GM12878 (cell line): ENCODE results near the gene C4orf51. TPM values are rescaled to one million over a fixed set of nuclear protein-coding genes. Genes with fewer than 3 reads are reported as not detected.

Experiments
- ATAC-seq: fragments of 200-7000 bp; cut with Tn5 transposase; 3 replicates; pipeline ENCODE4 v1.9.1; 2020; ENCODE audit warnings: mild to moderate bottlenecking, moderate library complexity
- BruUV-seq: library from RNA; stranded (reverse); fragments of 400-500 nt; replicated peaks from 2 replicates; lab custom pipeline; 2021; lab: Mats Ljungman, UMichigan
- CTCF ChIA-PET: fragments of 300-600 bp; sonication (Branson Sonifier 250); formaldehyde crosslinking; extraction: SDS; loops from one replicate; lab custom pipeline; 2021; ENCODE audit warnings: inconsistent platforms; lab: Yijun Ruan, JAX
- POLR2A ChIA-PET: fragments of 350-600 bp; formaldehyde crosslinking; extraction: SDS; loops from one replicate; lab custom pipeline; 2021; ENCODE audit warnings: inconsistent platforms; lab: Charles Lee
- RAD21 ChIA-PET: fragments of 300-600 bp; sonication (Branson Sonifier 250); formaldehyde crosslinking; loops from one replicate; lab custom pipeline; 2023; ENCODE audit warnings: antibody characterized with exemption; ENCODE audit not compliant: unreplicated experiment; lab: Charles Lee
- SMC1A ChIA-PET: fragments of 300-600 bp; sonication (Branson Sonifier 250); formaldehyde crosslinking; loops from one replicate; lab custom pipeline; 2023; ENCODE audit not compliant: unreplicated experiment, uncharacterized antibody; lab: Charles Lee
- DNase-seq: peaks from one replicate; pipeline ENCODE4 v3.0.0-alpha.2; 2011; ENCODE audit warnings: low read depth, low spot score
- FAIRE-seq: peaks from 3 replicates; lab custom pipeline; 2011; peaks lifted over from hg19 to GRCh38; lab: Jason Lieb, UNC
- H2AFZ ChIP-seq: 2 replicates; pipeline ENCODE4 v1.6.0; 2011; ENCODE audit warnings: low read depth, low read length, control low read depth; ENCODE audit not compliant: control insufficient read depth
- H3K27ac ChIP-seq: 2 replicates; pipeline ENCODE4 v1.5.1; 2011; ENCODE audit warnings: control low read depth; ENCODE audit not compliant: control insufficient read depth, insufficient read depth
- H3K27me3 ChIP-seq, 2 experiments: replicated peaks in 1 of 2; 2 replicates each; pipeline versions ENCODE4 v1.6.0 to v1.6.1; 2011; ENCODE audit warnings: low read length in 1 of 2; ENCODE audit not compliant: control insufficient read depth in 2 of 2, insufficient read depth in 2 of 2
- H3K36me3 ChIP-seq, 2 experiments: 2 replicates each; pipeline ENCODE4 v1.5.1; 2011; ENCODE audit warnings: low read length in 1 of 2; ENCODE audit not compliant: control insufficient read depth in 2 of 2, insufficient read depth in 2 of 2
- H3K4me1 ChIP-seq: 2 replicates; pipeline ENCODE4 v1.6.1; 2011; ENCODE audit warnings: mild to moderate bottlenecking, low read length, moderate library complexity, mixed read lengths; ENCODE audit not compliant: control insufficient read depth, insufficient read depth
- H3K4me2 ChIP-seq: 2 replicates; pipeline ENCODE4 v1.6.0; 2011; ENCODE audit warnings: control low read depth; ENCODE audit not compliant: control insufficient read depth, insufficient read depth
- H3K4me3 ChIP-seq: fragments of 200-600 bp; sonication (generic); 2 replicates; pipeline ENCODE4 v1.5.1; 2016
- H3K79me2 ChIP-seq: 2 replicates; pipeline ENCODE4 v1.6.0; 2011; ENCODE audit warnings: low read length; ENCODE audit not compliant: control insufficient read depth, insufficient read depth
- H3K9ac ChIP-seq: 2 replicates; pipeline ENCODE4 v1.8.0; 2011; ENCODE audit warnings: low read length, control low read depth, mixed read lengths; ENCODE audit not compliant: control insufficient read depth, insufficient read depth
- H3K9me3 ChIP-seq: replicated peaks from 3 replicates; pipeline ENCODE4 v1.5.1; 2011; ENCODE audit warnings: mild to moderate bottlenecking, low read length; ENCODE audit not compliant: control insufficient read depth, insufficient read depth
- H4K20me1 ChIP-seq: 2 replicates; pipeline ENCODE4 v1.6.0; 2011; ENCODE audit not compliant: control insufficient read depth, insufficient read depth
- BACH1 ChIP-seq: fragments of 450-650 bp; IDR thresholded peaks from 2 replicates; pipeline ENCODE4 v1.6.1; 2017; ENCODE audit warnings: mild to moderate bottlenecking, borderline replicate concordance
- BHLHE40 ChIP-seq, 2 experiments: fragments of 450-650 bp in 1 of 2; IDR thresholded peaks; 2 replicates each; pipeline ENCODE4 v1.6.1; 2011 to 2017; ENCODE audit warnings: low read depth in 2 of 2, borderline replicate concordance in 1 of 2, improper control_type of control experiment in 1 of 2, low read length in 1 of 2, mild to moderate bottlenecking in 1 of 2
- CHD2 ChIP-seq: IDR thresholded peaks from 2 replicates; pipeline ENCODE4 v1.6.1; 2011; ENCODE audit warnings: low read depth, low read length, improper control_type of control experiment, borderline replicate concordance
- DPF2 ChIP-seq: fragments of 450-650 bp; IDR thresholded peaks from 2 replicates; pipeline ENCODE4 v1.6.1; 2017; ENCODE audit warnings: mild to moderate bottlenecking
- ESRRA ChIP-seq: IDR thresholded peaks from 2 replicates; pipeline ENCODE4 v1.6.1; 2012; ENCODE audit warnings: mild to moderate bottlenecking, low read length, improper control_type of control experiment
- EZH2 ChIP-seq: IDR thresholded peaks from 2 replicates; pipeline ENCODE4 v1.6.1; 2012; ENCODE audit warnings: low read depth, mild to moderate bottlenecking, control low read depth, inconsistent platforms, low read length, borderline replicate concordance; ENCODE audit not compliant: control insufficient read depth
- FOS ChIP-seq: IDR thresholded peaks from 3 replicates; pipeline ENCODE4 v1.6.1; 2011; ENCODE audit warnings: borderline replicate concordance; ENCODE audit not compliant: insufficient read length; ENCODE audit errors: extremely low read depth
- HDAC2 ChIP-seq: fragments of 200-600 bp; sonication (generic); IDR thresholded peaks from 2 replicates; pipeline ENCODE4 v1.6.1; 2017
- MTA2 ChIP-seq: fragments of 450-650 bp; IDR thresholded peaks from 2 replicates; pipeline ENCODE4 v1.6.1; 2016; ENCODE audit warnings: low read depth, mild to moderate bottlenecking, moderate library complexity
- POLR2AphosphoS5 ChIP-seq: IDR thresholded peaks from 2 replicates; pipeline ENCODE4 v1.6.1; 2011; ENCODE audit warnings: mild to moderate bottlenecking, low read length, inconsistent platforms
- RB1 ChIP-seq: fragments of 450-650 bp; formaldehyde crosslinking; IDR thresholded peaks from 2 replicates; pipeline ENCODE4 v1.6.1; 2017; ENCODE audit warnings: mild to moderate bottlenecking, borderline replicate concordance
- RCOR1 ChIP-seq: conservative IDR thresholded peaks from 2 replicates; pipeline ENCODE4 v1.6.1; 2012; ENCODE audit warnings: low read depth, low read length, improper control_type of control experiment
- RFX5 ChIP-seq: IDR thresholded peaks from 2 replicates; pipeline ENCODE4 v1.6.1; 2011; ENCODE audit warnings: low read depth, low read length, improper control_type of control experiment
- SP1 ChIP-seq: IDR thresholded peaks from one replicate; pipeline ENCODE4 v1.6.1; 2011; ENCODE audit warnings: low read depth, low read length
- SREBF2 ChIP-seq: IDR thresholded peaks from 2 replicates; pipeline ENCODE4 v1.6.1; 2012; ENCODE audit warnings: mild to moderate bottlenecking, low read length
- SRF ChIP-seq, 2 experiments: IDR thresholded peaks; 2 replicates each; pipeline ENCODE4 v1.6.1; 2011; ENCODE audit warnings: low read depth in 2 of 2, low read length in 2 of 2, mild to moderate bottlenecking in 1 of 2, moderate library complexity in 1 of 2
- STAT3 ChIP-seq: IDR thresholded peaks from 2 replicates; pipeline ENCODE4 v1.6.1; 2011; ENCODE audit warnings: low read depth, low read length, improper control_type of control experiment
- TAF1 ChIP-seq: IDR thresholded peaks from 2 replicates; pipeline ENCODE4 v1.6.1; 2011; ENCODE audit warnings: mild to moderate bottlenecking, low read depth, low read length, borderline replicate concordance
- TBL1XR1 ChIP-seq: IDR thresholded peaks from 2 replicates; pipeline ENCODE4 v1.6.1; 2012; ENCODE audit warnings: low read depth, low read length, improper control_type of control experiment
- YY1 ChIP-seq: IDR thresholded peaks from 2 replicates; pipeline ENCODE4 v1.6.1; 2011; ENCODE audit warnings: low read depth, mild to moderate bottlenecking, low read length
- ZNF24 ChIP-seq: fragments of 450-650 bp; IDR thresholded peaks from 2 replicates; pipeline ENCODE4 v1.6.1; 2017; ENCODE audit warnings: antibody characterized with exemption, mild to moderate bottlenecking
- WGBS: methylation state at CpG from one replicate; pipeline ENCODE4 v1.1.6; 2016; ENCODE audit warnings: low lambda C conversion rate; ENCODE audit not compliant: insufficient replicate concordance, insufficient coverage; ENCODE audit errors: missing lambda C conversion rate; 5-methylcytosine and 5-hydroxymethylcytosine counted together
- in situ Hi-C: fragments of 300-500 bp; cut with MboI; formaldehyde crosslinking; loops from 9 replicates; pipeline ENCODE4 v1.14.3; 2018; ENCODE audit warnings: mixed read lengths
- intact Hi-C: fragments of 100-400 bp; cut with micrococcal nuclease; formaldehyde crosslinking; loops from one replicate; pipeline ENCODE4 v1.14.2; 2022; ENCODE audit not compliant: unreplicated experiment
- polyA plus RNA-seq, 11 experiments: library from polyadenylated mRNA; depleted of rRNA in 4 of 11; unstranded in 6 of 11; stranded (reverse) in 5 of 11; fragments of >200 nt; fragmentation: Nextera tagmentation in 4 of 11; fragmentation: Illumina TruSeq in 1 of 11; extraction: Ambion mirVana in 4 of 11; extraction: Trizol in 1 of 11; gene quantifications; 1 replicate in 1 of 11; 2 replicates in 10 of 11; pipeline versions ENCODE4 v1.2.1 to v1.2.3, GENCODE V29; 2011 to 2016; ENCODE audit warnings: inconsistent platforms in 2 of 11, missing spikeins in 2 of 11, low read depth in 1 of 11
- total RNA-seq, 4 experiments: library from RNA; depleted of rRNA in 3 of 4; stranded (reverse); fragments of >200 nt in 3 of 4; fragmentation: Illumina TruSeq in 1 of 4; extraction: Trizol in 1 of 4; gene quantifications; 2 replicates each; pipeline versions ENCODE4 v1.2.1 to v1.2.3, GENCODE V29; 2013 to 2021

Gene C4orf51
- total and polyA plus RNA-seq, 10 of the 15 experiments (the other 5 are each of a cell fraction or from before 2014, with no cell fraction given), result not detected

DNA sequence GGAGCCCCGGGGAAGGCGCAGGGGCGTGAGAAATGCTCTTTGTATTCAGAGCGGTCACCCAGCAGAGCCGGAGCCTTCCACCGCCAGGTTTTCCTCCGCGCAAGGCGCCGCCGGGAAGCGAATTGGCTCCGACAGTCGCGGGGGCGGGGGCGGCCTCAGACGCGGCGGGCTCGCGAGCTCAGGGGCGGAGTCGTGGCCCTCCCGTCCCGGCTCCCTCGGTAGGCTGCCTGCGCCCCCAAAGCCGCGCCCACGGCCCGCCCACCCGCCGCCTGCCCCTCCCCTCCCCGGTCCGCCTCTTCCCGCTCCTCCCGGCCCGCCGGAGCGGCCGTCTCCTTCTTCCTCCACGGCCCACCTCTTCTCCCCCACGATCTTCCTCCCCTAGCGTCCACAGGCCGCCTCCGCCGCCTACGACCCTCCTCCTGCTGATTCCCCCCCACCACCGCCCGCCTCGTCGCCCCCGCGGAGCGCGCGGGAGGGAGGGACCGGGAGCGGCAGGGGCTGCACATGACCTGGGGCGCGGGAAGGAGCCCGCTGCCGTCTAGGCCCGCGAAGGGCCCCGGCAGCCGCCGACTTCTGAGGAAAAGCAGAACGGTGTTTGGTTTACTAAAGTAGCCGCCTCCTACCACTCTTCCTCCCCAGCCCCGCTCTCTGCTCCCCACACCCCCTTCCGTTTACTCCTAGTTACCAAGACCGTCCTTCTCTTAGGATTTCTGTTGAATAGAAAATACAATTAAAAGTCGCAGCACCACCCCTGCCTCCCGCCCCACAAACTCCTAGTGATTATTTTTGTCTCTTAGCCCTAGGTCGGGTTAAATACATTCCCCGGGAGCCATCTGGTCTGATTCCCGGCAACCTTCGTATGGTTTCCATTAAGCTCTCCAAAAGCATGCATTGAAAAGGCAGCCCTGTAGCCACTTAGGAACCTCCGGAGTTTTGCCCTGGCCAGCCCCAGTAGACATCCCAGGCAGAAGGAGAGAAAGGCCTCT, 53.2 kb downstream of the C4orf51 start:
- peak overlapping the region; percentile 6; the same call in 1 of the 2 replicates for H3K27ac ChIP-seq
- H3K4me1 ChIP-seq, result peaks cover 16% of the 10 kb centered on the region
- peak overlapping the region; percentile 85 for H3K4me3 ChIP-seq
- H3K4me2 ChIP-seq, result peak overlapping the region; percentile 52
- WGBS, result 31% methylated on average over 20 of the region's 81 CpGs
- FAIRE-seq, result no peak
- in situ Hi-C loops, result no loop called here
- no peaks in the 10 kb centered on the region; a peak in 1 of 4 replicates for H3K27me3 ChIP-seq
- H3K9me3 ChIP-seq, result no peaks in the 10 kb centered on the region
- peak overlapping the region; percentile 65 for H2AFZ ChIP-seq
- intact Hi-C loops, result loop anchor here (5.0 kb wide), 2 partner anchors 116 to 204 kb away; partner anchors contain the start of genes MMAA and ZNF827
- H4K20me1 ChIP-seq, result no peaks in the 10 kb centered on the region
- RAD21 ChIA-PET, result interaction anchor here (1.3 to 1.5 kb wide), 2 partner anchors 9 to 109 kb away, joined by 4 to 6 read pairs; no protein-coding TSS in a partner anchor
- DNase-seq, result peak; percentile 35
- H3K36me3 ChIP-seq, result no peaks in the 10 kb centered on the region
- SMC1A ChIA-PET, result no interaction called here
- no peaks in the 10 kb centered on the region for H3K79me2 ChIP-seq
- CTCF ChIA-PET, result no interaction called here
- H3K9ac ChIP-seq, result peak overlapping the region; percentile 55
- no TSS peak for BruUV-seq
- POLR2A ChIA-PET, result interaction anchor here (0.7 kb wide), 1 partner anchor 9 kb away, joined by 3 read pairs; no protein-coding TSS in a partner anchor
- peak; percentile 95 for ATAC-seq
- TF ChIP-seq YY1, result 0 out of 2 replicates have a peak, but pooled peaks have one; percentile 10
- TF ChIP-seq SREBF2, result no peak
- no peak for TF ChIP-seq RFX5
- no peak for TF ChIP-seq MTA2
- no peak for TF ChIP-seq ZNF24
- TF ChIP-seq HDAC2, result no peak
- TF ChIP-seq RCOR1, result no peak
- TF ChIP-seq SRF (IDR thresholded peaks at IDR 0.05; ENCODE audit: low read depth in 2 of 2, low read length in 2 of 2), result no peak
- peak; percentile 71 to 87; a peak in 3 of 4 replicates for TF ChIP-seq BHLHE40 (IDR thresholded peaks at IDR 0.05; ENCODE audit: borderline replicate concordance in 1 of 2, low read depth in 2 of 2, low read length in 1 of 2)
- TF ChIP-seq ESRRA, result no peak
- TF ChIP-seq FOS, result no peak
- 0 out of 2 replicates have a peak, but pooled peaks have one; percentile 21 for TF ChIP-seq BACH1
- TF ChIP-seq TBL1XR1, result no peak
- no peak for TF ChIP-seq STAT3
- TF ChIP-seq DPF2, result no peak
- TF ChIP-seq TAF1, result peak; percentile 41; the same call in 1 of the 2 replicates
- TF ChIP-seq RB1, result peak; percentile 32; the same call in 1 of the 2 replicates
- peak; percentile 53 for TF ChIP-seq SP1
- no peak for TF ChIP-seq POLR2AphosphoS5
- peak; percentile 57; the same call in 1 of the 2 replicates for TF ChIP-seq CHD2
- no peak for TF ChIP-seq EZH2
